BJ (cell line): Measurements from ENCODE around the gene PHYH. TPM values are rescaled to one million over a fixed set of nuclear protein-coding genes. Genes with fewer than 3 reads are reported as not detected.

Experiments used
- CTCF ChIA-PET: fragments of 350-600 bp; formaldehyde crosslinking; extraction: SDS; loops from one replicate; lab custom pipeline; 2021; ENCODE audit warnings: antibody characterized with exemption, inconsistent platforms; lab: Yijun Ruan, JAX
- POLR2A ChIA-PET: fragments of 300-600 bp; sonication (Branson Sonifier 250); formaldehyde crosslinking; extraction: SDS; loops from one replicate; lab custom pipeline; 2021; ENCODE audit warnings: antibody characterized with exemption; lab: Charles Lee
- DNase-seq: peaks from one replicate; pipeline ENCODE4 v3.0.0-alpha.2; 2011; ENCODE audit warnings: low read depth
- H3K27me3 ChIP-seq: 2 replicates; pipeline ENCODE4 v1.6.0; 2011; ENCODE audit warnings: low read length; ENCODE audit not compliant: control insufficient read depth, insufficient read depth
- H3K36me3 ChIP-seq: 2 replicates; pipeline ENCODE4 v1.5.1; 2011; ENCODE audit warnings: low read length; ENCODE audit not compliant: control insufficient read depth, insufficient read depth
- H3K4me3 ChIP-seq: 2 replicates; pipeline ENCODE4 v1.5.1; 2011; ENCODE audit warnings: low read depth, mild to moderate bottlenecking, control low read depth, low read length
- CTCF ChIP-seq: IDR thresholded peaks from 2 replicates; pipeline ENCODE4 v1.5.1; 2011; ENCODE audit warnings: low read depth, mild to moderate bottlenecking, control low read depth, inconsistent platforms, low read length, moderate library complexity; ENCODE audit not compliant: insufficient read depth
- polyA plus RNA-seq: library from polyadenylated mRNA; depleted of rRNA; stranded (reverse); fragments of >200 nt; gene quantifications from 2 replicates; pipeline ENCODE4 v1.2.3, GENCODE V29; 2011

PHYH gene
- polyA plus RNA-seq, 1 experiment, result 7.1 TPM

DNA sequence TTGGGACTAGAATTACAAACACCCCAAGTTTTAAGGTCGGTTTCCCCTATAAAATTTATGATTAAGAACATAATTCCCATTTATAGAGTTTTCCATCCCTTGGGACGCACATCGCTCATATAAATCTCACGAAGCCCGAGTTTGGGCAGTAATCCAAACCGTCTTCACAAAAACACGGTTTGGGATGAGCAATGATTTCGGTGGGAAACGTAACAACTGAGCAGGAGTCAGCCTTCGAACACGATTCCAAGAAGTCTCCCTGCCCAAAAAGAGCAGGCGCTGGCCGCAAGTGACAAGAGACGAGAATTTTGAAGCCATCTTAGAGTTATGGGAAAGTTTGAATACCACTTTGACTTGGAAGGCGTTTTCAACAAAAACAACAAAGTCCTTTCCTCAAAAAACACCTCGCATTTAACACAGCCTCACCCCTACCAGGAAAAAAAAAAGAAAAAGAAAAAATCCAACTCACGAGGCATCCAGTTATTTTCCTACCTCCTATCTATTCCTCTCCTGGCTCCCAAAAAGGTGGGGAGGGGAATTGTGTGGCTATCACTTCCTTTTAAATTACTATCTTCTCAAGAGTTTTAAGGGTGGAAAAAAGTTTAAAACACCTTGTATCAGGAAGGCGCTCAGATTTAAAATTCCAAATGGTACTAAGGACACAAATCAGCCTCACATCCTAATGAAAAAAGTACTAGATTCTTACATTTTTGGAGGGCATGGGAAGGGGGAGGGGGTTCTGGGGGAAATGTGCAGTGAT is 46.6 kb upstream of the PHYH start:
- H3K27me3 ChIP-seq, result peaks cover 2% of the 10 kb centered on the region
- ChIA-PET POLR2A (no interaction called here), CTCF (no interaction called here)
- no peak for TF ChIP-seq CTCF
- peak overlapping the region; percentile 67 for H3K4me3 ChIP-seq
- DNase-seq, result no peak
- H3K36me3 ChIP-seq, result no peaks in the 10 kb centered on the region

- Histone ChIP-seq H3K36me3 (no peaks in the 10 kb centered on the region), H3K4me3 (no peak overlapping the region), H3K27me3 (no peaks in the 10 kb centered on the region)
- no peak for TF ChIP-seq CTCF
- CTCF ChIA-PET, result no interaction called here
- no peak for DNase-seq
- POLR2A ChIA-PET, result no interaction called here
Observed at GRCh38 chr10:13340626-13341376, 40.9 kb upstream of the PHYH start.

GRCh38 chr10:13340068-13340467 is 40.2 kb upstream of the PHYH start:
- TF ChIP-seq CTCF, result no peak
- Histone ChIP-seq H3K27me3 (no peaks in the 10 kb centered on the region), H3K36me3 (no peaks in the 10 kb centered on the region), H3K4me3 (no peak overlapping the region)
- ChIA-PET CTCF (no interaction called here), POLR2A (no interaction called here)
- no peak for DNase-seq

GRCh38 chr10:13338390-13339110 is 38.7 kb upstream of the PHYH start:
- no peak for TF ChIP-seq CTCF
- DNase-seq, result peak; percentile 72
- POLR2A ChIA-PET, result no interaction called here
- H3K4me3 ChIP-seq, result no peak overlapping the region
- CTCF ChIA-PET, result no interaction called here
- H3K36me3 ChIP-seq, result no peaks in the 10 kb centered on the region
- no peaks in the 10 kb centered on the region for H3K27me3 ChIP-seq

- Histone ChIP-seq H3K4me3 (no peak overlapping the region), H3K36me3 (no peaks in the 10 kb centered on the region; the same call in 1 of the 2 replicates), H3K27me3 (no peaks in the 10 kb centered on the region)
- CTCF ChIA-PET, result no interaction called here
- no peak for TF ChIP-seq CTCF
- POLR2A ChIA-PET, result no interaction called here
- DNase-seq, result no peak
Observed at GRCh38 chr10:13337827-13338196, 37.9 kb upstream of the PHYH start.
